HG03097 (cell line): Measurements from ENCODE around the gene NFATC1.
A peak's percentile ranks its signal among the peaks of the same experiment; 100 is the strongest.
"Not testable (repeated sequence)": the region's sequence is repeated elsewhere in the genome, so short reads cannot be mapped to it uniquely, and the experiment has no call there.

Experiments
- ATAC-seq: cut with Tn5 transposase; IDR thresholded peaks from one replicate; pipeline ENCODE4 v1.9.1; 2021; ENCODE audit not compliant: unreplicated experiment, low FRiP score

NFATC1 gene

GRCh38 chr18:79374408-79375171 is 21.1 kb upstream of the NFATC1 start:
- peak; percentile 55 for ATAC-seq

- no peak for ATAC-seq
Observed at GRCh38 chr18:79375441-79376154, 20.1 kb upstream of the NFATC1 start.

DNA sequence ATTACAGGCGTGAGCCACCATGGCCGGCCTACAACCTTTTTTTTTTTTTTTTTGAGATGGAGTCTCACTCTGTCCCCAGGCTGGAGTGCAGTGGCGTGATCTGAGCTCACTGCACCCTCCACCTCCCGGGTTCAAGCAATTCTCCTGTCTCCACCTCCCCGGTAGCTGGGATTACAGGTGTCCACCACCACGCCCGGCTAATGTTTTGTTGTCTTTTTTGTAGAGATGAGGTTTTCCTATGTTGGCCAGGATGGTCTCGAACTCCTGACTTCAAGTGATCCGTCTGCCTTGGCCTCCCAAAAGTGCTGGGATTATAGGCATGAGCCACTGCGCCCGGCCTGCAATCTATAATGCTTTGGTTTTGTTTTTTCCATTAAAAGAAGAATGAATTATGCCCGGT is 19.1 kb upstream of the NFATC1 start:
- not testable (repeated sequence) for ATAC-seq

DNA sequence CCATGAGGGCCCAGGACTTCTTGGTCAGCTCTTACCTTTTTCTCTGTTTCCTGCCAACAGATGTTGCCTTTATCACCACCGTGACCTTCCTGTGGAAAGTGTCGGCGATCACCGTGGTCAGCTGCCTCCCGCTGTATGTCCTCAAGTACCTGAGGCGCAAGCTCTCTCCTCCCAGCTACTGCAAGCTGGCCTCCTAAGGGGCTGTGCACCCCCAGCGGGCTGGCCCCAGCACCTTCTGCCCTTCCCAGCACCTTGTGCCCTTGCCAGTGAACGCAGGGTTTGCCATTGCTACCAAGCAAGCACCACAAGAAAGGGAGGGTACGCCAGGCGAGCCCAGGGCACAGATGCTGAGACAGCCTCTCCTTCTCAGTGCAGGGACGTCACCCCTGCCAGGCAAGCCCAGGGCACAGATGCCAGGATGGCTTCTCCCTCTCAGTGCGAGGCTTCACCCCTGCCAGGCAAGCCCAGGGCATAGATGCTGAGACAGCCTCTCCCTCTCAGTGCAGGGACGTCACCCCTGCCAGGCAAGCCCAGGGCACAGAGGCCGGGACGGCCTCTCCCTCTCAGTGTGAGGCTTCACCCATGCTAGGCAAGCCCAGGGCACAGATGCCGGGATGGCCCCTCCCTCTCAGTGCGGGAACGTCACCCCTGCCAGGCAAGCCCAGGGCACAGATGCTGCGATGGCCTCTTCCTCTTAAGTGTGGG is 18.4 kb upstream of the NFATC1 start:
- ATAC-seq, result no peak

DNA sequence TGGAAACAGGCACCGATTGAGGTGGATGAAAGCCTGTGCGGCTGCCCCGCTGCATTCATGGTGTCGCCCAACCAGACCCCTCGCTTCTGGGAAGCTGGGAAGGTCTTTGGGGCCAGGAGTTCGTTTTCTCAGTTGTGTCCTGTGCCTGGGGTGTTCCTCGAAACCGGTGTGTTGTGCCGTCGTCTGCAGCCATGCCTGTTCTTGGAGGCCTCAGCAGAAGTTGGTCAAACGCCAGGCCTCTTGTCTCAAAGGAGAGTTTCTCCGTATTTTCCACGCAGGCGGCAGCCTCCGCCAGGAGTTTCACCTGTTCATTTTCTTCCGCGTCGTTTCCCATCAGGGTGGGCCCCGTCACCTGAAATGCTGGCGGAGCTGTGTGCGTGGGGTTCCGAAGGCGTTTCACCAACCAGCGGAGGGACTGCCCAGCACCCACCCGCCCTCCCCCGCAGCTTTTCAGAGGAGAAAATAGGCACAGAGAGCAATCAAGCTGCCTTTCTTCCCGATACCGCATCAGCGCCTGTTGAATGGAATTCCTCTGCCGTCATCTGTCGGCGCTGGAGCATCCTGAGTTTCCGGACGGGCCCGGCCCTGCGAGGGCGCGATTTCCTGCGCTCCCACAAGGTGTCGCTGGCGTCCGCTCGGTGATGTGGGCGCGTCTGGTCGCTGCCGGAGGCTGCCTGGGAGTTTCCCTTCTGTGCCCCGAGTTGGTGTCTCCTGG is 17.0 kb upstream of the NFATC1 start:
- peak; percentile 80 for ATAC-seq

DNA sequence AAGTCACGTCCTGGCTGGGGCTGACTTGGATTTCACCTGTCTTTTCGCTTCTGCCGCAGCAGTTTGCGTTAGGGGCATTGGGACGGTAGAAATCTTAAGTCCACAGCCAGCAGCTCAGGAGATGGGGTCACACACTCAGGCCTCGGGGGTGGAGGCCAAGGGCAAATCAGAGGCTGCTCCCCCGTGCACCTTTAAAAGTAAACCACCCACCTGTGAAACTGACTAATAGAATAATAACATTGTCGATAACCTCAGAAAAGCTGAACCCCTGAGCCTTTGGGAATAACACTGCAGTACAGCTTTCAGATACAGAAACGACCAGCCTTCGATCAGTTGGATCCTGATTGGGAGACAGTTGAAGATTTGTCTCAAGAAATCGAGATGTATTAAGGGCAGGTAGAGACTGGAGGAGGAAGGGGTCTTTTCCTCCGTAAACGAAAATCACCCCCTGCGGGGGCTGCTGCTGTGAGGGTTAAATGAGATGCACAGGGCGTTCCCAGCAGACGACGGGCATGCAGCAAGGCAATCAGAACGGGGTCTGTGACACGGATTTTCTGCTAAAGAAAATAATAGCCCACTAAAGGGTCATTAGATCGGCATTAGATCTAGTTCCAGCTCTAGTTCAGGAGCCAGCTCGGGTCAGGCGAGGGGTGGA is 16.4 kb upstream of the NFATC1 start:
- no peak for ATAC-seq

DNA sequence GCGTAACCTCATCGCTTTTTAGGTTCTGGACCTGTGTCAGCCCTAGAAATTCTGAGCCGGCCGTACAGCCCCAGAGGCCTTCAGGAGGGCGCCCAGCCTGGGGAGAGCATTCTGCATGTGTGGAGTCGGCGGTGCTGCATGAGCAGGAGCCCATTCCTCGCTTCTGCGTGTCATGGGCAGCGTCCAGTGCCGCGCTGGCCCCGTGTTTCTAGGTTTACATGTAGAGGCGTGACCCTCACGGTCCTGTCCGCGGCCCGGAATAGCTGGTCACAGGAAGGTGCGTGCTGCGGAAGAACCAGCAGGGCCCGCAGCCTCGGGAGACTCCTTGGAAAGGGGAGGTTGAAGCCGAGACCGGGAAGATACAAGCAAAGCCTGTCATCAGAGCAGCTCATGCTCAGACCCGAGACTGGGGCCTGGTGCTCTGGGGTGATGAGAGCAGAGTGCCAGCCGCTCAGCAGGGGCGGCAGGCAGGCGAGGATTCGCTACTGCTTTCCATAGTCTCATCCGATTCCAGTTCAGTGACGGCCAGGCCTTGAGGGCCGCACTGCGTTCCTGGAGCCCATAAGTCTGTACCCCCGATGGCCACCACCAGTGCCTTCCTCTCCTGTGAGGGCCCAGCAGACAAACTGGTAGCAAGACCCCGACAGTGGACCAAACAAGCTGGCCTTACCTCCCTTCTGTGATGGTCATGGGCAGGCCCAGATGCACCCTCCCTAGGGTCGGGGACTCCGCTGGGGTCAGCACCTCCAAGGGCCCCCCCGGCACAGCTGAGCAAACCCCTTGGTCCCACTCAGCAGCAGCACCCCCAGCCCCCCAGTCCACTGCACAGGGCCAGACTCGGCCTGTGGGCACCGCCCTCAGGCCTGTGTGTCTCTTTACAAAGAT is 15.6 kb upstream of the NFATC1 start:
- no peak for ATAC-seq

DNA sequence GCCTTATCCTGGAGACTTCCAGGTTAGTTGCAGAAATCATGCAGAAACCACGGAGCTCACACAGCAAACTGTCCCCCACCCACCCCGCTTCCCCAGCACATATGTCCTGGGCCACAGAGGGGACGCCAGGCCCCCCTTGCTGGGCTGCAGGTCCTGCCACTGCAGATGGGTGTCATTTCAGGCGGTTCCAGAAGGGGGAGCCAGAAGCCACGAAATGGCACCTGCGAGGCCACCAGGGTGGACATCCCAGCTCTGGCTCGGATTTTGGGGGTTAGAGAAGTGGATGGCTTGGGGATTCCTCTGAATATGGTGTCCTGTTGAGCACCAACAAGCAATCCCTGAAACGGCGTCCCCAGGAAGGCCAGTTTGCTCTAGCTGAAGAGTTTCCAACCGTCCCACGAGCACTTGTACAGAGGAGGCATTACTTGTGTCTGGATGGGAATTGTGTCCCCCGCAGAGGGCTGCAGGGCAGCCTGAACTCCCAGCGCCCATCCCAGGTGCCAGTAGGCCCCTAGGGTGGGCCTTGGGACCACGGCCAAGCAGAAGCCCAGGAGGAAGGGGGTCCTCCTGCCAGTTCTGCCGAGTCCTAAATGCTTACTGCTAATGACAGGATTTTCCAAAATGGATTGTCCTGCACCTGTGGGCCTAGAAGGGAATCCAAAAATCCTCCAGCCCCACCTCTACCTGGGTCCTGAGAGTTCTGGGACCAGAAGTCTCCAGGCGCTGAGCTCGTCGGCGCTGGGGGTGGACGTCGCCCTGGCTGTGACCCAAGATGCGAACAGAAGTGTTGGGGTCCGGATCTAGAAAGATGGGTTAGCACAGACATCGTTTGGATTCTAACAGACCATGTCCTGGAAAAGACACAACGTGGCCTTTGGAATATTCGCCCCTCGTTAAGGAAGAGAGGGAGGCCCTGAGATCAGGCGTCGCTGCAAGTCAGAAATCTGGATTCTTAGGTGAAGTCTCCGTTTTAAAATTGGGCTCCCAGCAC is 14.6 kb upstream of the NFATC1 start:
- ATAC-seq, result no peak

GRCh38 chr18:79381811-79382311 is 13.9 kb upstream of the NFATC1 start:
- ATAC-seq, result no peak

DNA sequence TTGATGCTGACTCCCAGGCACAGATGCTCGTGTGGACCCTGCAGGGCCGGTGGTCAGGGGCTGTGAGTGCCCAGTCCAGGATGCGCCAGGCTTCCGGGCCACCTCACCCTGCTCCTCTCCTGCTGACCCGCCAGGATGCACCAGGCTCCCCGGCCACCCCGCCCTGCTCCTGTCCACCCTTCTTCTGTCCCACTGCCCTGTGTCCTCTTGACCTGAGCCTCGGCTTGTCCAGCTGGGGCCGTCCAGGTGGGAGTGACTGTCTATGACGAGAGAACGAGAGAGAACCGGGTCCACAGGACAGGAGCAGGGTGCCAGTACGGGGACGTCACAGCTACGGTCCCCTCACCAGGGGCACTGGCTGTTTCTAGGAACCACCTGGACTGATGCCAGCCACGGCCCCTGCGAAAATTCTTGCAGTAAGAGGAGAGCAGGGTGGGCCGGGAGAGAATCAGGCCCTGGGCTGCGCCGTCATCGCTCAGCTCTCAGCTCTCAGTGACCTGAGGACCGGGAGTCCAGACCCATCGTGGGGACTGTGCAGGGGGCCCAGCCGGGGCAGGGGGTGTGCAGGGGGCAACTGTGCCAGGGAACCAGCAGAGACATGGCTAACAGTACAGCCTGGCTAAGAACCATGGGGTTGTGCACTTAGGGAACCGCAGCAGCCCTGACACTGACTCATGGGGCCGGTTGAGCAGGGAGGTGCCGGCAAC is 12.9 kb upstream of the NFATC1 start:
- ATAC-seq, result no peak

GRCh38 chr18:79383388-79384056 is 12.2 kb upstream of the NFATC1 start:
- no peak for ATAC-seq

DNA sequence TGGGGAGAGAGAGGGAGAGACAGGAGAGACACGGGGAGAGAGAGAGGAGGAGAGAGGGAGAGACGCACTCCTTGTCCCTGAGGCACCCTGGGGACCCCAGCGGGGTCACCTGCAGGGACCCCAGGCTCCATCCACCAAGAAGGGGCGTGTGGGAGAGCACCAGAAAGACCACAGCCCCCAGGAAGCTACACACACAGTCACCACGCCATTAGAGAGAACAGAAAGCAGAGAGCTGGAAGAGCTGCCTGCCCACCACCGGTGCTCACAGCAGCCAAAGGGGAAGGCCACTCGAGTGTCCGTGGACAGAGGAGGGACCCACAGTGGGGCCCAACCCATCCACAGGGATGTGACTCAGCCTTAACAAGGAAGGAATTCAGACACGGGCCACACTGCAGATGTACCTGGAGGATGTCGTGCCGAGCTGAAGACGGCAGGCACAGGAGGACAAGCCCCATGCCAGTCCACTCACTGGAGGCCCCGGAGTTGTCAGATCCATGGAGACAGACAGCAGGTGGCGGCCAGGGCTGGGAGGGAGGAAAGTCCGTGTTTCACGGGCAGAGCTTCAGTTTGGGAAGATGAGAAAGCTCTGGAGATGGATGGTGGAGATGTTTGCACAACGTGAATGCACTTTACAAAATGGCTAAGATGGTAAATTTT is 11.5 kb upstream of the NFATC1 start:
- ATAC-seq, result no peak

DNA sequence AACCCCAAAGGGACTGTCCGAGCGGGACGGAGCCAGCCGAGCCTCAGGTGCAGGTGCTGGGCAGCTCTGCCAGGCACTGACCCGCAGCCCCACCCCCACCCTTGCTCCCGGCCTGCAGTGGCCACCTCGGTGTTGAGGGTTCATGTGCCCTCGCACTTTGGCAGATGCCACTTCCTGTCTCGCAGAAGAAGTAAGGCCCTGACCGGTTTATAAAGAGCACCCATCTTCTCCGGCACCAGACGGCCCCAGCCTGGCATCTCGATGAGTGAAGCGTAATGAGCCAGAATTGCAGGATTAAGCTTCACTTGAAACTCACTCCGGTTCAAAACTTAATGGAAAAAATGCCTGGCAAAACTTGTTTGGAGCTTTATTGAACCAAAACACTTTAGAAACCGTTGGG is 10.9 kb upstream of the NFATC1 start:
- no peak for ATAC-seq

DNA sequence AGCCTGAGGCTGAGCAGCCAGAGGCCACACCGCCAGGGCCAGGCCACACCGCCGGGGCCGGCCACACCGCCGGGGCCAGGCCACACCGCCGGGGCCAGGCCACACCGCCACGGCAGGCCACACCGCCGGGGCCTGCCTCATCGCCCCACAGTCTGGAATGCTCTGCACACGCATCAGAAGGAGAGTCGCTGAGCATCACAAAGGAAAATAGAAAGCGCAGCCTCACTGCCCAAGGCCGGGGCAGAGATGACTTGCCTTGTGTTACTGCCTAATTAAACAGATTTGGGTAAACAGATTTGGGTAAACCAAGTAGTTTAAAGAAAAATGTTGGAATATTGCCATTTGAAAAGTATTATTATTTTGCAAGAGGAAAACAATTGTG is 10.4 kb upstream of the NFATC1 start:
- ATAC-seq, result no peak

DNA sequence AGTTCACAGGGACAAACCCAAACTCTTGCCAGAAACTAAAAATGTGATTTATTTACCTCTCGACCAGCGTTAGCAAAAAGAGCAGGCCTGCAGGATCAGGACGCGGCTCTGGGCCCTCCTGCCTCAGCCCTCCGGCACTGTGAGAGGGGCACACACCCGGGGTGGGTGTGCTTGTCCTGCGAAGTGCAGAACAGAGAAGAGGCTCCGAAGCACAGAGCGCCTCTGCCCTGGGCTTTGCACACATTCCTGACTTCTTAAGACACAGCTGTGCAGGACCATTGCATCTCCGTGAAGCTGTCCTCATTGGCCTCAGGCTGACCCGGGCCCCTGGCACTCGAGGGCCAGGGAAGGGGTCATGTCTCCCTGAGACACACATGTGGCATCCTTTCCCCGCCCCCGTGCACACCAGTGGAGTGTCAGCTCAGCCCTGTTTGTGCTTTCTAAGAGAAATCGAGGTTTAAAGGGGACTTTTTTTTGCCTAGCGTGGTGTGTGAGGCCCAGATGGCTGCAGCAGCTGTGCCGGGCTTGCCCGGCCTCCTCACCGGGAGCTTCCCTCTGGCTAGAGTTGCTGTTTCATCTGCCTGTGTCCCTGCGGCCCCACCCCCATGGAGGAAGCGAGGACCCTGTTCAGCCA is 9.9 kb upstream of the NFATC1 start:
- no peak for ATAC-seq

- ATAC-seq, result no peak
Observed at GRCh38 chr18:79386547-79386946, 9.2 kb upstream of the NFATC1 start.
